AG04450 (cell line): ENCODE data around the gene NKAIN2. TPM values are rescaled to one million over a fixed set of nuclear protein-coding genes. Genes with fewer than 3 reads are reported as not detected.
"Not testable (repeated sequence)": the region's sequence is repeated elsewhere in the genome, so short reads cannot be mapped to it uniquely, and the experiment has no call there.

Experiments
- CTCF ChIA-PET: fragments of 300-600, 350-600 bp; formaldehyde crosslinking; extraction: SDS; loops from one replicate; lab custom pipeline; 2022; ENCODE audit warnings: antibody characterized with exemption, inconsistent platforms; lab: Charles Lee
- POLR2A ChIA-PET: fragments of 350-600 bp; formaldehyde crosslinking; extraction: SDS; loops from one replicate; lab custom pipeline; 2021; ENCODE audit warnings: antibody characterized with exemption, inconsistent platforms; lab: Yijun Ruan, JAX
- DNase-seq: peaks from one replicate; pipeline ENCODE4 v3.0.0-alpha.2; 2011; ENCODE audit warnings: low read depth, low spot score
- H3K27ac ChIP-seq: one replicate; pipeline ENCODE4 v1.5.1; 2012; ENCODE audit warnings: low read depth, low read length, control low read depth
- H3K27me3 ChIP-seq: one replicate; pipeline ENCODE4 v1.6.0; 2012; ENCODE audit warnings: low read length; ENCODE audit not compliant: control insufficient read depth, insufficient read depth
- H3K4me3 ChIP-seq: 2 replicates; pipeline ENCODE4 v1.5.1; 2011; ENCODE audit warnings: mild to moderate bottlenecking, low read depth, low read length, control low read depth
- H3K9me3 ChIP-seq: 2 replicates; pipeline ENCODE4 v1.5.1; 2012; ENCODE audit warnings: low read length; ENCODE audit not compliant: control insufficient read depth, insufficient read depth
- CTCF ChIP-seq: IDR thresholded peaks from 2 replicates; pipeline ENCODE4 v1.5.1; 2011; ENCODE audit warnings: low read depth, low read length, control low read depth, inconsistent platforms
- polyA plus RNA-seq: library from polyadenylated mRNA; depleted of rRNA; stranded (reverse); fragments of >200 nt; gene quantifications from 2 replicates; pipeline ENCODE4 v1.2.3, GENCODE V29; 2011

Gene NKAIN2
- polyA plus RNA-seq, 1 experiment: not detected

GRCh38 chr6:124237911-124238310 lies 434.2 kb downstream of the NKAIN2 start:
- no peak overlapping the region for H3K4me3 ChIP-seq
- no peak overlapping the region for H3K27ac ChIP-seq
- no peaks in the 10 kb centered on the region for H3K27me3 ChIP-seq
- no peak for TF ChIP-seq CTCF
- CTCF ChIA-PET: no interaction called here
- POLR2A ChIA-PET: no interaction called here
- DNase-seq: no peak
- no peaks in the 10 kb centered on the region; the same call in 1 of the 2 replicates for H3K9me3 ChIP-seq

DNA sequence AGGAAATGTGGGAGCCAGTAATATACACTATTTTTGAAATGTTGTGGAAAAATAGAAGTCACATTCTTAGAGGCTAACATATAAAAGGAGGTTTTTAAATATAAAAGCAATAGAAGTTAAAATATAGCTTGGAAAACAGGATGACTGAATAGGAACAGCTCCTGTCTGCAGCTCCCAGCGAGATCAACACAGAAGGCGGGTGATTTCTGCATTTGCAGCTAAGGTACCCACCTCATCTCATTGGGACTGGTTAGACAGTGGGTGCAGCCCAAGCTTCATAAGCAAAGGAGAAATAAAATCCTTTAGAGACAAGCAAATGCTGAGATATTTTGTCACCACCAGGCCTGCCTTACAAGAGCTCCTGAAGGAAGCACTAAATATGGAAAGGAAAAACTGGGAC lies 434.7 kb downstream of the NKAIN2 start:
- H3K4me3 ChIP-seq, H3K27ac ChIP-seq, DNase-seq, H3K27me3 ChIP-seq, CTCF ChIA-PET, POLR2A ChIA-PET, H3K9me3 ChIP-seq: not testable (repeated sequence)

DNA sequence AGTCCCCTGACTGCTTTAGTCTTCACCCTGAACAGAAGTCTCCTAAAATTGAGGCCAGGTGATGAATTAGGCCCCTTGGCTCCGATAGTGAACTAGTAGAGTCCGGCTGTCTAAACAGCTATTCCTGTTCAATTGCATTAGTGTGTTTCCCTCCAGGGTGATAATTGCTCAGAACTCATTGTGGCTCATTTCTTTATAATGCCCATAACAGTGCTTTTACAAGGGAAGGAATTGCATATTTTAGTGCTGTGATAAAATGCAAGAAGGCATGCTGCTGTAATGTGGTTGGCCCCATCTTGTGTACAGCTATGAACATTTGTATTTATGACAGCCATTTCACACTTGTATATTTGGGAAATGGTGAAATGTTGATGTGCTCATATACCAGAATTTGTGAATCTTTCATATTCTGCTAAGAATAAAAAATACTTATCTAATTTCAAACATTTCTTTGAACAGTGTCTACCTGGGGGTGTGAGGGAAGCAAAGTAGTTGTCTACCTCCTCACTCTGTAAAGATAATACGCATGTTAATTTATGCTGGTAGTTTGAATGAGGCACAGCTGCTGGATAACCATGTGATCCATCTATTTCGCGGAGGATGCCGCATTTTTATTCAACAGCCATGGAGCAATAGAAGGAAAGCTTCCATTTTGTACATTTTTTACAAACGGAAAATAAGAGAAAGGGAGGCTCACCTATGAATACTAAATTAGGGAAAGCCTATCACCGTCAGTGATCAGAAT lies 451.4 kb downstream of the NKAIN2 start:
- H3K4me3 ChIP-seq: no peak overlapping the region
- POLR2A ChIA-PET: no interaction called here
- no peaks in the 10 kb centered on the region for H3K9me3 ChIP-seq
- CTCF ChIA-PET: no interaction called here
- DNase-seq: no peak
- no peak overlapping the region for H3K27ac ChIP-seq
- no peaks in the 10 kb centered on the region for H3K27me3 ChIP-seq
- TF ChIP-seq CTCF: no peak

- no peak for DNase-seq
- ChIA-PET POLR2A (no interaction called here), CTCF (no interaction called here)
- no peaks in the 10 kb centered on the region for H3K9me3 ChIP-seq
- H3K27ac ChIP-seq: no peak overlapping the region
- no peaks in the 10 kb centered on the region for H3K27me3 ChIP-seq
- H3K4me3 ChIP-seq: no peak overlapping the region
- no peak for TF ChIP-seq CTCF
Measured at GRCh38 chr6:124260337-124260736, 456.7 kb downstream of the NKAIN2 start.

DNA sequence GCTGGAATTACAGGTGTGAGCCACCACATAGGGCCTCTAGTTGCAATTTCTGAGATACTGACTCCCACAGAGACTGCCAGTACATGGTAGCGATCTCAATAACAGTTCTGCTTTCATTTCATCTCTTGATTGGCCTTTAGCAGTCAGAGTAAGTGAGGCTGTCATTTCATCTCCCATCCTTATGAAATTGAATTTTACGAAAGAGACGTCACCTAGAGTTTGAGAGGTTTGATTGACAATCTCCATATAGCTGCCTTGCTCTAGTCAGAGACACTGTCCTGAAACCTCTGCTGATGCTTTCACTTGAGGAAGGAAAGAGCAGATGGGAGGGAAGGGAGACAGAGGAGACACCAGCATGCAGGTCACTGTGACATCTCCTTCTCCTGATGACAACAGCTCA lies 466.1 kb downstream of the NKAIN2 start:
- CTCF ChIA-PET: no interaction called here
- POLR2A ChIA-PET: no interaction called here
- DNase-seq: no peak
- H3K27ac ChIP-seq: no peak overlapping the region
- no peak overlapping the region for H3K4me3 ChIP-seq
- H3K9me3 ChIP-seq: no peaks in the 10 kb centered on the region
- TF ChIP-seq CTCF: no peak
- no peaks in the 10 kb centered on the region for H3K27me3 ChIP-seq
